ENCODE data around the gene SLC10A6. TPM values are rescaled to one million over a fixed set of nuclear protein-coding genes. Genes with fewer than 3 reads are reported as not detected.

SLC10A6 gene
- total RNA-seq, 1 experiment from 2014 or later = not detected

- Histone ChIP-seq H2BK20ac (ENCODE audit: low read depth, low read length, poor library complexity, severe bottlenecking) (no peak overlapping the region), H2BK120ac (ENCODE audit: low read depth, low read length, poor library complexity, severe bottlenecking) (no peak overlapping the region), H3K79me1 (ENCODE audit: insufficient read depth, low read depth, low read length, poor library complexity, severe bottlenecking) (no peaks in the 10 kb centered on the region), H3K14ac (ENCODE audit: insufficient read depth, low read length) (no peak overlapping the region), H3K23ac (ENCODE audit: insufficient read length, low read depth, low read length) (no peak overlapping the region), H2AFZ (ENCODE audit: low read length) (no peak overlapping the region), H2AK5ac (ENCODE audit: insufficient read length, low read length) (no peak overlapping the region), H3K4ac (ENCODE audit: low read depth, low read length) (no peak overlapping the region), H4K8ac (replicated peaks; ENCODE audit: insufficient read length, low read depth, low read length) (no peak overlapping the region), H3K9me3 (ENCODE audit: control insufficient read depth, low read depth, low read length) (no peaks in the 10 kb centered on the region), H2BK5ac (ENCODE audit: insufficient read length, low read length) (no peak overlapping the region), H4K91ac (ENCODE audit: insufficient read length, low read depth, low read length) (no peak overlapping the region), H3T11ph (ENCODE audit: low read length) (no peak overlapping the region), H4K5ac (ENCODE audit: insufficient read length, low read depth, low read length) (no peak overlapping the region), H3K4me1 (ENCODE audit: insufficient read depth, low read length) (no peaks in the 10 kb centered on the region; the same call in 1 of the 2 replicates), H3K27ac (ENCODE audit: insufficient read length, low read depth, low read length) (no peak overlapping the region), H3K23me2 (ENCODE audit: insufficient read length, low read depth, low read length, poor library complexity, severe bottlenecking) (no peaks in the 10 kb centered on the region), H3K9ac (ENCODE audit: extremely low read depth, insufficient read length, low read length) (no peak overlapping the region), H3K18ac (ENCODE audit: insufficient read length, low read depth, low read length) (no peak overlapping the region), H3K56ac (ENCODE audit: insufficient read length, low read depth, low read length) (no peak overlapping the region), H3K27me3 (ENCODE audit: insufficient read depth, low read length) (no peaks in the 10 kb centered on the region), H2BK15ac (ENCODE audit: low read depth, low read length) (no peak overlapping the region), H3K79me2 (ENCODE audit: insufficient read depth, low read length) (no peaks in the 10 kb centered on the region), H3K4me2 (ENCODE audit: insufficient read depth, insufficient read length, low read length) (no peak overlapping the region), H4K20me1 (ENCODE audit: control insufficient read depth, insufficient read depth, insufficient read length) (no peaks in the 10 kb centered on the region), H2BK12ac (ENCODE audit: insufficient read length, low read depth, low read length) (no peak overlapping the region)
- H3K27me3 Mint-ChIP-seq (ENCODE audit: low read depth) = peaks cover 11% of the 10 kb centered on the region
- no peaks in the 10 kb centered on the region for H3K9me3 Mint-ChIP-seq
- TF ChIP-seq CTCF (conservative IDR thresholded peaks at IDR 0.05) = no peak
- H3K4me3 Mint-ChIP-seq = no peak overlapping the region
- no CpG with 5 or more reads among the region's 4 CpGs for WGBS (ENCODE audit: extremely low coverage, insufficient read length, low lambda C conversion rate)
- DNase-seq = no peak
- H3K27ac Mint-ChIP-seq = peak overlapping the region in 1 of 3 experiments; percentile 40; a peak in 2 of 7 replicates
- H3K4me1 Mint-ChIP-seq = peaks cover 14% of the 10 kb centered on the region in 2 experiments
- H3K36me3 Mint-ChIP-seq (ENCODE audit: insufficient read depth in 1 of 3, low read depth in 3 of 3) = no peaks in the 10 kb centered on the region
Observed at GRCh38 chr4:86847571-86847970, 1.6 kb downstream of the SLC10A6 start.

Data from H9 (cell line).